Activated naive CD4-positive, alpha-beta T cell treated with anti-CD3 and anti-CD28 coated beads, Interleukin-2, amount 10 ng/mL, durations not matched to agents 7 days and 5 days (primary cell): ENCODE results near the gene PROX2.

Source experiments
- CTCF ChIA-PET: fragments of 350-600 bp; sonication (Branson Sonifier 250); formaldehyde crosslinking; loops from one replicate; lab custom pipeline; 2021; ENCODE audit warnings: antibody characterized with exemption; lab: Charles Lee
- DNase-seq: peaks from one replicate; pipeline ENCODE4 v3.0.0-alpha.2; 2020
- H3K27ac Mint-ChIP-seq: one replicate; pipeline ENCODE4 v1.8.0; 2021; ENCODE audit warnings: mild to moderate bottlenecking, moderate library complexity, mixed read lengths
- H3K27me3 Mint-ChIP-seq: one replicate; pipeline ENCODE4 v1.8.0; 2021; ENCODE audit warnings: mild to moderate bottlenecking, mixed read lengths
- H3K36me3 Mint-ChIP-seq: one replicate; pipeline ENCODE4 v1.8.0; 2021; ENCODE audit warnings: mixed read lengths
- H3K4me1 Mint-ChIP-seq: one replicate; pipeline ENCODE4 v1.8.0; 2021; ENCODE audit warnings: mixed read lengths
- H3K4me3 Mint-ChIP-seq: one replicate; pipeline ENCODE4 v1.8.0; 2021; ENCODE audit warnings: mild to moderate bottlenecking, moderate library complexity, mixed read lengths
- H3K9me3 Mint-ChIP-seq: one replicate; pipeline ENCODE4 v1.8.0; 2021; ENCODE audit warnings: mixed read lengths

PROX2 gene

GRCh38 chr14:74904635-74905503 is 28.9 kb upstream of the PROX2 start:
- peak overlapping the region; percentile 29 for H3K27ac Mint-ChIP-seq
- DNase-seq = no peak
- H3K36me3 Mint-ChIP-seq = peaks cover 43% of the 10 kb centered on the region
- no peak overlapping the region for H3K4me3 Mint-ChIP-seq
- no peaks in the 10 kb centered on the region for H3K9me3 Mint-ChIP-seq
- peaks cover 6% of the 10 kb centered on the region for H3K4me1 Mint-ChIP-seq
- no peaks in the 10 kb centered on the region for H3K27me3 Mint-ChIP-seq
- CTCF ChIA-PET = interaction anchor here (0.9 to 13.7 kb wide), 30 partner anchors 10 to 295 kb away, joined by 3 to 395 read pairs (median 4); partner anchors contain the start of genes DLST, PROX2 and RPS6KL1

GRCh38 chr14:74902941-74903705 is 27.2 kb upstream of the PROX2 start:
- H3K9me3 Mint-ChIP-seq = no peaks in the 10 kb centered on the region
- H3K36me3 Mint-ChIP-seq = peaks cover 59% of the 10 kb centered on the region
- H3K27ac Mint-ChIP-seq = no peak overlapping the region
- no peak for DNase-seq
- no peak overlapping the region for H3K4me3 Mint-ChIP-seq
- CTCF ChIA-PET = interaction anchor here (2.7 to 13.7 kb wide), 2 partner anchors 35 to 44 kb away, joined by 22 to 395 read pairs; no protein-coding TSS in a partner anchor
- no peaks in the 10 kb centered on the region for H3K27me3 Mint-ChIP-seq
- peaks cover 6% of the 10 kb centered on the region for H3K4me1 Mint-ChIP-seq

- no peak for DNase-seq
- Mint-ChIP-seq H3K27ac (no peak overlapping the region), H3K4me3 (no peak overlapping the region), H3K27me3 (no peaks in the 10 kb centered on the region), H3K36me3 (peaks cover 81% of the 10 kb centered on the region), H3K4me1 (no peaks in the 10 kb centered on the region), H3K9me3 (no peaks in the 10 kb centered on the region)
- CTCF ChIA-PET = interaction anchor here (1.9 to 13.7 kb wide), 2 partner anchors 16 to 40 kb away, joined by 4 to 395 read pairs; no protein-coding TSS in a partner anchor
Measured at GRCh38 chr14:74898694-74899093, 22.7 kb upstream of the PROX2 start.

DNA sequence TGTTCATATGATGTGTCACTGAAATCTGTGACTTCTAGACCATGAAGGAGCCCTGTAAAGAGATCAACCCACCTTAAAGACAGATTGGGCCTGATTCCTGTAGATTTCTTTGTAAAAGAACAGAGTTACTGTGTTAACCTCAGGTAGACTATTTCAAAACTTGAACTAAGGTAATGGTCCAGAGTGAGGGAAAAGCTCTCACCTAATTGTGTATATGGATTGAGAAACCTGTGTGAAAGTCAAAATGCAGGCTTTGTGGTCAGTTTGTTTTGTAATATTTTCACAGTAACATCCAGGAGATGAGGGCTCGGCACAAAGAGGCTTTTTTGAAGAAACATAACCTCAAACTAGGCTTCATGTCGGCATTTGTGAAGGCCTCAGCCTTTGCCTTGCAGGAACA is 22.1 kb upstream of the PROX2 start:
- no peaks in the 10 kb centered on the region for H3K27me3 Mint-ChIP-seq
- H3K36me3 Mint-ChIP-seq = peaks cover 84% of the 10 kb centered on the region
- no peak overlapping the region for H3K4me3 Mint-ChIP-seq
- H3K27ac Mint-ChIP-seq = no peak overlapping the region
- no peaks in the 10 kb centered on the region for H3K4me1 Mint-ChIP-seq
- DNase-seq = no peak
- CTCF ChIA-PET = interaction anchor here (1.2 to 13.7 kb wide), 4 partner anchors 7 to 39 kb away, joined by 3 to 395 read pairs (median 21); no protein-coding TSS in a partner anchor
- H3K9me3 Mint-ChIP-seq = no peaks in the 10 kb centered on the region

DNA sequence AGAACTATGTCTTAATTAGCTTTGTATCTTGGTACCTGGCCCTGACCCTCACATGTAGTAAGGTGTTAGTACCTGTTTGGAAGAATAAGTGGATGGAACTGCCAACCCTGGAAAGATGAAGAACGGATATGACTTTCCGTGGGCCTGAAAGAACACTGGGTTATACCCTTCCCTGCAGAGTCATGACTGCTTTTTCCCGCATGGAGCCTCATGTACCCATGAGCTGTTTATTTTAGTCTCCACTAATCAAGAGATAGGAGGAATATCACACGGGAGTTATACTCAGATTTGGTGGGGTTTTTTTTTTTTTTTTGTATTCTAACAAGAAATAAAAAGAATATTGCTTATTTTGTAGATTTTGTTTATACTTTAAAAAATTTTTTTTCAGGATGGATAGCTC is 21.7 kb upstream of the PROX2 start:
- no peak for DNase-seq
- Mint-ChIP-seq H3K27ac (peak overlapping the region; percentile 29), H3K4me3 (no peak overlapping the region), H3K9me3 (no peaks in the 10 kb centered on the region), H3K27me3 (no peaks in the 10 kb centered on the region), H3K4me1 (no peaks in the 10 kb centered on the region), H3K36me3 (peaks cover 84% of the 10 kb centered on the region)
- CTCF ChIA-PET = interaction anchor here (1.2 to 13.7 kb wide), 4 partner anchors 8 to 39 kb away, joined by 3 to 395 read pairs (median 21); no protein-coding TSS in a partner anchor

DNA sequence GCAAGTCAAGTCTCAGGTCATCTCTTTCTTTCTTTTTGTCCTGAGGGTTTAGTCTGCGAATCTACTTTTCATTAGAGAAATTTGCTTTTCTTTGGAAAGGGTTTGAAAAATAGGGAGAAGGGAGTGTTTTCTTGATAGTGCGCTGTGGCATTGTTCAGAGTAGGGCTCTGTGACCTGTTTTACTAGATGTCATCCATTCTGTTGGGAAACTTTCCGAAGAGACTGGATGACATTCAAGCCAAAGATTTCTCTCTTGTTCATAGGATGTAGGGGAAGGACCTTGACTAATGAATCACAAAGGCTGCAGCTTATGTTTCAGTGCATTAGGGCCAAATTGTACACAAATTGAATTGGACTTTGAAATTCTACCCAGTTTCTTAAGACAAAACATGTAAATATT is 20.5 kb upstream of the PROX2 start:
- no peak for DNase-seq
- H3K4me3 Mint-ChIP-seq = no peak overlapping the region
- no peaks in the 10 kb centered on the region for H3K27me3 Mint-ChIP-seq
- CTCF ChIA-PET = interaction anchor here (1.3 to 13.7 kb wide), 3 partner anchors 9 to 38 kb away, joined by 3 to 395 read pairs (median 38); no protein-coding TSS in a partner anchor
- H3K9me3 Mint-ChIP-seq = no peaks in the 10 kb centered on the region
- H3K36me3 Mint-ChIP-seq = peaks cover 85% of the 10 kb centered on the region
- H3K27ac Mint-ChIP-seq = no peak overlapping the region
- no peaks in the 10 kb centered on the region for H3K4me1 Mint-ChIP-seq

DNA sequence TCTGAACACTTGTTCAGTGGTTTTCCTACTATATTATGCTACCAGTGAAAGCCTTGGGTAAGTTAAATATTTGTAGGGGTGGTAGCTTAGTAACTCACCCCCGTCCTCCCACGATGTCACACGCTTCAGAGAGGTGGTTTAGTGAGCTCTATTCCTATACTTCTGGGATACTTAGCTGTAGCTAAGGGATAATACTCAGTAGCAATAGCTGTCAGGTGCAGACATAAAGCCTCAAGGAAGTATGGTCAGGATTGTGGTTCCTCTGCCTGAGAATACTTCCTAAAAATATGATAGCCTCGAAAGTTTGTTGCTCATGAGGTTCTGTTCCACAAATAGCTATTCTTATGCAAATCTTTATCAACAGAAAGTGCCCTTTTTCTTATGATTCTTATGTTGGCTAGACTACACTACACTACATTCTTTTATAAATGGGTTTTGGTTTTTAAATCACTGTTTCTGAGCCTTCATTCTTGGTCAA is 17.7 kb upstream of the PROX2 start:
- CTCF ChIA-PET = interaction anchor here (0.8 to 5.7 kb wide), 6 partner anchors 11 to 32 kb away, joined by 3 to 38 read pairs (median 6); no protein-coding TSS in a partner anchor
- Mint-ChIP-seq H3K4me3 (no peak overlapping the region), H3K36me3 (peaks cover 78% of the 10 kb centered on the region), H3K9me3 (no peaks in the 10 kb centered on the region), H3K27ac (no peak overlapping the region), H3K4me1 (no peaks in the 10 kb centered on the region), H3K27me3 (no peaks in the 10 kb centered on the region)
- no peak for DNase-seq

GRCh38 chr14:74892745-74893144 is 16.8 kb upstream of the PROX2 start:
- DNase-seq = no peak
- Mint-ChIP-seq H3K27me3 (no peaks in the 10 kb centered on the region), H3K4me3 (no peak overlapping the region), H3K9me3 (no peaks in the 10 kb centered on the region), H3K36me3 (peaks cover 79% of the 10 kb centered on the region), H3K4me1 (peaks cover 8% of the 10 kb centered on the region), H3K27ac (peak overlapping the region; percentile 21)
- CTCF ChIA-PET = interaction anchor here (0.5 to 5.7 kb wide), 5 partner anchors 10 to 670 kb away, joined by 3 to 38 read pairs (median 3); no protein-coding TSS in a partner anchor

- CTCF ChIA-PET = interaction anchor here (1.0 to 3.9 kb wide), 3 partner anchors 9 to 30 kb away, joined by 3 to 32 read pairs (median 17); no protein-coding TSS in a partner anchor
- peaks cover 11% of the 10 kb centered on the region for H3K4me1 Mint-ChIP-seq
- DNase-seq = no peak
- no peaks in the 10 kb centered on the region for H3K27me3 Mint-ChIP-seq
- peaks cover 71% of the 10 kb centered on the region for H3K36me3 Mint-ChIP-seq
- no peak overlapping the region for H3K27ac Mint-ChIP-seq
- no peak overlapping the region for H3K4me3 Mint-ChIP-seq
- H3K9me3 Mint-ChIP-seq = no peaks in the 10 kb centered on the region
Measured at GRCh38 chr14:74891870-74892269, 15.9 kb upstream of the PROX2 start.

DNA sequence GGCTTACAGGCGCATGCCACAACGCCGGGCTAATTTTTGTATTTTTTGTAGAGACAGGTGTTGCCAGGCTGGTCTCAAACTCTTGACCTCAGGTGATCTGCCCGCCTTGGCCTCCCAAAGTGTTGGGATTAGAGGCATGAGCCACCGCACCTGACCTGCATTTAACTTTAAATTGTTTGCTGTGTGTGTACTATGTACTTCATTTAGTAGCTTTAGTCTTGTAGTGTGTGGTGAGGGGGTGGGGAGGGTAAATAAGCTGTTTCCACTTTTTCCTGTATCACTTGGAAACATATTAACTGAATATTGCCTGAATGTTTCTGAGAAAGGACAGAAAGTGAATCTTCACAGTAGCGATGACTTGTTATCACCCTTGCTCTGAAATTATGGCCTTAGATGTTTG is 14.3 kb upstream of the PROX2 start:
- Mint-ChIP-seq H3K9me3 (no peaks in the 10 kb centered on the region), H3K27me3 (no peaks in the 10 kb centered on the region), H3K4me1 (peaks cover 26% of the 10 kb centered on the region), H3K4me3 (no peak overlapping the region), H3K27ac (no peak overlapping the region), H3K36me3 (peaks cover 69% of the 10 kb centered on the region)
- DNase-seq = no peak
- CTCF ChIA-PET = interaction anchor here (0.6 to 3.1 kb wide), 4 partner anchors 11 to 29 kb away, joined by 3 to 17 read pairs (median 4); no protein-coding TSS in a partner anchor

- Mint-ChIP-seq H3K4me3 (no peak overlapping the region), H3K9me3 (no peaks in the 10 kb centered on the region), H3K27ac (peak overlapping the region; percentile 50), H3K4me1 (peaks cover 44% of the 10 kb centered on the region), H3K27me3 (no peaks in the 10 kb centered on the region), H3K36me3 (peaks cover 67% of the 10 kb centered on the region)
- DNase-seq = no peak
- CTCF ChIA-PET = interaction anchor here (0.7 to 1.6 kb wide), 5 partner anchors 20 to 87 kb away, joined by 3 to 6 read pairs (median 3); no protein-coding TSS in a partner anchor
Measured at GRCh38 chr14:74888164-74889158, 12.5 kb upstream of the PROX2 start.

- H3K4me3 Mint-ChIP-seq = no peak overlapping the region
Measured at GRCh38 chr14:74886001-74886400, 10.1 kb upstream of the PROX2 start.

More at GRCh38 chr14:74886001-74886400, 10.1 kb upstream of the PROX2 start:
- Mint-ChIP-seq H3K27me3 (no peaks in the 10 kb centered on the region), H3K27ac (no peak overlapping the region), H3K36me3 (peaks cover 56% of the 10 kb centered on the region), H3K9me3 (no peaks in the 10 kb centered on the region), H3K4me1 (peaks cover 60% of the 10 kb centered on the region)
- CTCF ChIA-PET = interaction anchor here (3.8 to 5.6 kb wide), 2 partner anchors 20 to 25 kb away, joined by 20 to 44 read pairs; no protein-coding TSS in a partner anchor
- no peak for DNase-seq
